GM18870 (cell line): Measurements from ENCODE around the gene SERTAD3.
"Not testable (repeated sequence)": the region's sequence is repeated elsewhere in the genome, so short reads cannot be mapped to it uniquely, and the experiment has no call there.

Source experiments
- ATAC-seq: cut with Tn5 transposase; IDR thresholded peaks from one replicate; pipeline ENCODE4 v1.9.1; 2021; ENCODE audit warnings: moderate library complexity; ENCODE audit not compliant: unreplicated experiment

SERTAD3 gene

GRCh38 chr19:40458597-40458974 lies 14.5 kb upstream of the SERTAD3 start:
- ATAC-seq: no peak

GRCh38 chr19:40457953-40458596 lies 13.9 kb upstream of the SERTAD3 start:
- ATAC-seq: no peak

DNA sequence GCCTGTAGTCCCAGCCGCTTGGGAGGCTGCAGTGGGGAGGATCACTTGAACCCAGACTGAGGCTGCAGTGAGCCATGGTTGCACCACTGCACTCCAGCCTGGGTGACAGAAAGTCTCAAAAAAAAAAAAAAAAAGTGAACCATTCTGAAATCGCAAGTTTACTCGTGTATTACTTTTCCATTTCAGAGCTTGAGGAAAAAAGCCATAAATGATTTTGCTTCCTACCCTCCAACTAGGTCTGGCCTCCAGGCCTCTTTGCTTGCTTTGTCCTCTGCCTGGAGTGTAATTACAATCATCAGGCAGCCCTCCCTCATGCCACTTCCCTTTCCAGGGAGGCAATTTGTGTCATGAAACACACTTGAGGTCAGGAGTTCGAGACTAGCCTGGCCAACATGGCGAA lies 12.9 kb upstream of the SERTAD3 start:
- no peak for ATAC-seq

- not testable (repeated sequence) for ATAC-seq
These were observed 9.8 kb upstream of the SERTAD3 start for GRCh38 chr19:40453943-40454342.

GRCh38 chr19:40453151-40453735 lies 9.1 kb upstream of the SERTAD3 start:
- no peak for ATAC-seq

GRCh38 chr19:40452016-40452415 lies 7.9 kb upstream of the SERTAD3 start:
- ATAC-seq: no peak

DNA sequence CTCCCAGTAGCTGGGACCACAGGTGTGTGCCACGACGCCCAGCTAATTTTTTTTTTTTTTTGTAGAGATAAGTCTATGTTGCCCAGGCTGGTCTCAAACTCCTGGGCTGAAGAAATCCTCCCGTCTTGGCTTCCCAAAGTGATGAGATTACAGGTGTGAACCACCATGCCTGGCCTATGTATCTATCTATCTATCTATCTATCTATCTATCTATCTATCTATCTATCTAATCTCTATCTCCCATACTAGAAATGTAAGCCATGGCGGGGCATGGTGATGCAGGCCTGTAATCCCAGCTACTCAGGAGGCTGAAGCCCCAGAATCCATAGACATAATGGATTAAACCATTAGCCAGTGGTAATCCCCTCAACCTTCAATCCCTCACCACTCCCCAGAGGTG lies 6.5 kb upstream of the SERTAD3 start:
- ATAC-seq: no peak

GRCh38 chr19:40449506-40449905 lies 5.4 kb upstream of the SERTAD3 start:
- ATAC-seq: no peak

DNA sequence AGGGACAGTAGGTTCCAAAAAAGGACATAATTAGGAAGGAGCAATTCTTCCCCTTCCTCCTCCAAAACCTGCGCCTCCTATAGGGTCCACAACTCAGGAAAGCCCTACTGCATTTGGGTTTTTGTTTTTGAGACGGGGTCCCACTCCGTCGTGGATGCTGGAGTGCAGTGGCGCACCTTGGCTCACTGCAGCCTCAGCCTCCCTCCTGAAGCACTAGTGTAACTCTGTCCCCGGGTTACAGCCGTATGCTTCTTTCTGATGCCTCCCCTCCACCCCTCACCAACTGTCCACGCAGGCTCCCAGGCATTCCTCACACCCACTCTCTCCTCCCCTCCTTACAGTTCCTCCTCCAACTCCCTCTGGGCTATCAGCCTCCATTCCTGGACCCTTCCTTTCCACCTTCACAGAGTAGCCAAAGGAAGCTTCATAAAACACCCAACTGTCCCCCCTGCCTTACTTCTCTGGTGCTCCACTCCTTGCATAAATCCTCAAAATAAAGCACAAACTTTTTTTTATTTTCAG lies 2.2 kb upstream of the SERTAD3 start:
- no peak for ATAC-seq

DNA sequence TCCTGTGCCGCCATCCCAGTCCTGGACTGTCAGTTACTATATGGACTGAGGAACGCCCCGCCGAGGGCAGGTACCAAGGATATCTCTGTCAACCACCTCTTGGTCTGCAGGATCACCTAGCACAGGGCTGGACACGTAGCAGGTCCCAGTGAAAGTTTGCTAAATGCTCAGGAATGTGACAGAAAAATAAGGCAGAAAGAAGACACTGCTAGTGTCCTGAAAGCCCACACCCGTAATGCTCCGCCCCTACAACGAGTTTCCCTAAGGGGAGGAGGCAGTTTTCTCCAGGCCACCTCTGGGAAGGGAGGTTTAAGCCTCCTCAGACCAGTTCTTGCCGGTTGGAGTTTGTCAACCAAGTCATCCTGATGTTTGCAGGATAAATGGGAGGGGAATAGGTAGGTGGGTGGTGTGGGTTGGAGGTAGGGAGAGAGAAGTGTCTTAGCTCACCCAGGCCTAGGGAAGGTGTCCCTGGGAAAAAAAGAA lies 1.7 kb upstream of the SERTAD3 start:
- no peak for ATAC-seq

DNA sequence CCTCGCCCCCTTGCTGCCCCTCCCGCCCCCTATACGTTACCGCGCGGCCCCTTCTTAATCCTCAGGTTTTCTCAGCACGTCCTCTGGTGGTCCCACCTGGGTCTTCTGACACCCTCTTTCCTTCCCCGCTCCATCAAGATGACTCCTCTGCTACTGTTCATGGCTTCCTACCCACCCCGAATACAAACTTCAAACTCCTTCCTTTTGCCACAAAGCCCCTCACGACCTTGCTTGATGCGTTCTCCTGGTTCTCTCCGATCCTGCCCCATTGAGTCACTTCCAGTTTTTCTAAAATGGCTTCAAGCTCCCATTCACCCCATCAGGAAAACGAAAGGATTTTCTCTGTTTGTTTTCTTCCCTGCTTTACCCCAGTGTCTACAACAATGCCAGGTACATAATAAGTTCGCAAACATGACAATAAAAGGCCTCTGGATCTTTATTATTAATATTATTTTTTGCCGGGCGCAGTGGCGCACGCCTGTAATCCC lies 734 bp upstream of the SERTAD3 start:
- ATAC-seq: no peak

- ATAC-seq: peak; percentile 51
These were observed 770 bp downstream of the SERTAD3 start for GRCh38 chr19:40443131-40443999.

- no peak for ATAC-seq
These were observed 1.6 kb downstream of the SERTAD3 start for GRCh38 chr19:40442328-40443130.

GRCh38 chr19:40441719-40442253 lies 2.3 kb downstream of the SERTAD3 start:
- ATAC-seq: no peak

DNA sequence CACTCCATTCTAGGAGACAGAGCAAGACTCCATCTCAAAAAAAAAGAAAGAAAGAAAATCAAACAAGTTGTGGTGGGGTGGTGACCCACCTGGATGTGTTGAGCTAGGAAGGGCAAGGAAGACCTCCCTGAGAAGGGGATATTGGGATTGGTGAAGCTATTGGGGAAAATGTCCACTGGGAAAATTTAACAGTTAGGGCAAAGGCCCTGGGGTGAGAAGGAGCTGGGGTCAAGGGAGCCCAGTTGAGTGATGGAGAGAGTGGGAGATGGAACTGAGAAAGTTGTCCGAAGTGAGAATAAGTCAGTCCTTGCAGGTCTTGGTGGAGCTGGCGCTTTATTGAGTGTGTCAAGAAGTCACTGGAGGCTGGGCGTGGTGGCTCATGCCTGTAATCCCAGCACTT lies 5.9 kb downstream of the SERTAD3 start:
- ATAC-seq: no peak

DNA sequence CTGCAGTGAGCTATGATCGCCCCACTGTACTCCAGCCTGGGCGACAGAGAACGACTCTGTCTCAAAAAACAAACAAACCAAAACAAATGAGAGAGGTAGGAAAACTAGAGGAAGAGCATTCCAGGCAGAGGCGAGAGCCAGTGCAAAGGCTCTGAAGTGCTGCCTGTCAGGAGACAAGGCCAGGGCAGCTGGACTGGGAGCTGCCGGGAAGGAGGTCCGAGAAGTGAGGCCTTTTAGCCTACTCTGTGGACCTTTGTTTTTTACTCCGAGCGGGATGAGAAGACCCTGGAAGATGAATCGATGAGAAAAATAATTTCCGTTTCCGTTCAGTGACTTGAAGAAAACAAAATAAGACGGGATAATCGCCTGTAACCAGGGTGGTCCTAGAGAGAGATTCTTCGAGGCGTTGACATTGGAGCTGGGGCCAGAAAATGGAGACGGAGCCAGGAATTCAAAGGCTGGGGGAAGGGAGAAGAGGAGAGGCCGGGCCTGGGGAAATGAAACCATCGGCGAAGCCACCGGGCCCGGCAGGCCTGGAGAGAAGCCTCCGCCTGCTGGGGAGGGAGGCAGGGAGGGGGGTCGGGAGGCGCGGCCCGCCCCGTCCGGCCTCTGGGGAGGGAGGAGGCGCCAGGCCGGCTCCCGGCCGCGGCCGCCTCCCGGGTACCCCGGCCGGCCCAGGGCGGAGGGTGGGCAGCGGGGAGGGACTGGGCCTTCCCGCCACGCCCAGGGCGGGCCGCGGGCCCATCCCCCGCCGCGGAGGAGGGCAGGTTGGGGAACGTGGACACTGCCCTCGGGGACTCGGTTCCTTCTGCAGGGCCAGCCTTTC lies 10.5 kb downstream of the SERTAD3 start:
- no peak for ATAC-seq

DNA sequence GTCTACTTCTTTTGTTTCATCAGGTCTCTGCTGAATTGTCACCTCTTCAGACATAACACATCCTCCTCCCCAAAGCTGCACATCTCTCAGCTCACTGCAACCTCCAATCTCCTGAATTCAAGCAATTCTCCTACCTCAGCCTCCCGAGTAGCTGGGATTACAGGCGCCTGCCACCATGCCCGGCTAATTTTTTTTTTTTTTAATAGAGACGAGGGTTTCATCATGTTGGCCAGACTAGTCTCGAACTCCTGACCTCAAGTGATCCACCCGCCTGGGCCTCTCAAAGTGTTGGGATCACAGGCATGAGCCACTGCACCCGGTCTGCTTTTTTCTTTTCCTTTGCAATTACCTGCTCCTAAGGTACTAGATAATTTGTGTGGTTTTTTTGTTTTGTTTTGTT lies 11.4 kb downstream of the SERTAD3 start:
- not testable (repeated sequence) for ATAC-seq

DNA sequence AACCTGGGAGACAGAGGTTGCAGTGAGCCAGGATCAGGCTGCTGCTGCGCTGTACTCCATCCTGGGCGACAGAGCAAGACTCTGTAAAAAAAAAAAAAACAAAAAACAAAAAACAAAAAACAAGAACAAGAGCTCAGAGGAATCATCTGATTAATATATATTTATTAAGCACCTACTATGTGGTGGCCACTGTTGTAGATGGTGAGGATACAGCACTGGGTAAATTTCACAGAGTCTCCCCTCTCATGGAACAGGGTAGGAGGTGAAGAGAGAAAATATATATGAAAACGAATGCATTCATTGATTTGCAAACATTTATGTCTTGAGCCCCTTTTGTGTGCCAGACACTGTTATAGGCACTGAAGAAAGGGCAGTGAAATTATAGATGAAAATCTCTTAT lies 12.4 kb downstream of the SERTAD3 start:
- no peak for ATAC-seq

- not testable (repeated sequence) for ATAC-seq
These were observed 13.9 kb downstream of the SERTAD3 start for GRCh38 chr19:40430242-40430641.

DNA sequence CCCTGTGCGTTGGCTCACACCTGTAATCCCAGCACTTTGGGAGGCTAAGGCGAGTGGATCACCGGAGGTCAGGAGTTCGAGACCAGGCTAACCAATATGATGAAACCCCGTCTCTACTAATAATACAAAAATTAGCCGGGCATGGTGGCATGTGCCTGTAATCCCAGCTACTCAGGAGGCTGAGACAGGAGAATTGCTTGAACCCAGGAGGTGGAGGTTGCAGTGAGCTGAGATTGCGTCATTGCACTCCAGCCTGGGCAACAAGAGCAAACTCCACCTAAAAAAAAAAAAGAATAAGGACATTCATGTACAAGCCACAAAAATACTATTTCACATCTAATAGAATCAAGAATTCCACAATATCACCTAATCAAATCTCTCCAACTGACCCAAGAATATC lies 15.9 kb downstream of the SERTAD3 start:
- not testable (repeated sequence) for ATAC-seq
